Head of caudate nucleus (tissue), 42 donors: ENCODE data around the gene TEAD1.

Experiments used
- DNase-seq, 42 donors: peaks; one replicate each; pipeline versions ENCODE4 v3.0.0 to v3.0.0-alpha.2; 2020 to 2021; ENCODE audit warnings: mixed read lengths in 7 of 42
- intact Hi-C: fragments of 100-400 bp; cut with DNase I; formaldehyde crosslinking; loops from one replicate; pipeline ENCODE4 v1.15.0; 2022

TEAD1 gene

GRCh38 chr11:12792018-12792417 lies 117.8 kb downstream of the TEAD1 start:
- intact Hi-C loops, result no loop called here

GRCh38 chr11:12792590-12792989 lies 118.4 kb downstream of the TEAD1 start:
- DNase-seq, result no peak
- intact Hi-C loops, result no loop called here

More at GRCh38 chr11:12792018-12792417, 117.8 kb downstream of the TEAD1 start:
- no peak for DNase-seq

- intact Hi-C loops, result no loop called here
- no peak for DNase-seq
Observed at GRCh38 chr11:12793065-12793464, 118.8 kb downstream of the TEAD1 start.

DNA sequence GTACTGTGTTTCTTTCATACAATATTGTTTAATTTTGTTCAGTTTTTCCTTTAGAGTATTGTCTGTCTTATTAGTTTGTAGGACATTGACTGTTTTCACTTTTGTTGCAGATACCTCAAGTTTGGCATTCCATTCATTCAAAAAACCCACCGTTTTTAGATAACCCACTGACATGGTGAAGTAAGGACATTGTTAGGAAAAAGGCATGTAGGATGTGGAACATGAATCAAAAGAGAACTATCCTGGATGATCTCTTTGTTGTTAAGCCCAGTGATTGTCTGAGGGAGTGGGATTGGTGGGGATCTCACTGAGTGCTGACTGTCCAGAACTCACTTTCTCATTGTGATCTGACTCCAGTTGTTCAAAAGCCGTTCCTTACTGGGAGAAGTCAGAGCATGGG lies 119.3 kb downstream of the TEAD1 start:
- intact Hi-C loops, result no loop called here
- no peak for DNase-seq

GRCh38 chr11:12794576-12795230 lies 120.5 kb downstream of the TEAD1 start:
- intact Hi-C loops, result no loop called here
- DNase-seq, result no peak

DNA sequence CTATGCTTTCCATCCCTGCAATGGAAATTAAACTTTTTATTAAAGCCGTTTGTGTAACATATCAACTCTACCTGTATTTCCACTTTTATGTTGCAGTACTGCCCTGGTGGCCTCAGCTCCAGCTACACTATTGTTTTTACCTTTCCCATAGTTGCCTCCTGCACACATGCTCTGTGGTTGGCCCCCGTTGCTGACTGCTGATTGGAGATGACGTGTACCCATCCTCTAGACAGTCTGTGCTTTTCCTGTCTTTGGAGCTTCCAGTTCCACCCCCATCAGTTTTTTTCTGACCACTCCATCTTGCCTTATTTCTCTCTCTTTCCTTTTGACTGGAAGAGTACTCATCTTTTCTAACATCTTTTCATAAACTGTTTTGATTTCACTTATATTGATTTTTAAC lies 123.8 kb downstream of the TEAD1 start:
- intact Hi-C loops, result no loop called here
- DNase-seq, result no peak

- DNase-seq, result peak in 6 of 42 donors; percentile 22 to 57 (median 32)
- intact Hi-C loops, result no loop called here
Observed at GRCh38 chr11:12798609-12799011, 124.4 kb downstream of the TEAD1 start.

- no peak for DNase-seq
- intact Hi-C loops, result no loop called here
Observed at GRCh38 chr11:12799334-12799835, 125.2 kb downstream of the TEAD1 start.

- intact Hi-C loops, result no loop called here
- DNase-seq, result no peak
Observed at GRCh38 chr11:12800032-12800671, 125.9 kb downstream of the TEAD1 start.

DNA sequence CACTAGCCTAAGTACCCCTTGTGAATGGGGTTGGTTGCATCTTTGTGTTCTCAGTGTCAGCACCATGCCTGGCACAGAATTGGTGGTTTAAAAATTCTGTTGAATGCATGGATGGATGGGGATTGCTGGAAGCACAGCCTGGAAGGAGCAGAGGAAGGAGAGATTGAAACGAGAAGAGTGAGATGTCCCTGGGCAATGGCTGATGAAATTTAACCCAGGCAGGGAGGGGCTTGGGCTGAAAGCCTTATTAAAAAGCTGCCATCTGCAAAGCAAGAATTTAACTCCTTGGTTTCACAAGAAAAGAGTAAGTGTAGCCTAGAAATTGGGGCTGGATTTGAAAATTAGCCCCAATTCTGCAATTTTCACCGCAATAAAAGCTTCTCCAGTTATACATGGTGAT lies 126.7 kb downstream of the TEAD1 start:
- DNase-seq, result no peak
- intact Hi-C loops, result no loop called here

DNA sequence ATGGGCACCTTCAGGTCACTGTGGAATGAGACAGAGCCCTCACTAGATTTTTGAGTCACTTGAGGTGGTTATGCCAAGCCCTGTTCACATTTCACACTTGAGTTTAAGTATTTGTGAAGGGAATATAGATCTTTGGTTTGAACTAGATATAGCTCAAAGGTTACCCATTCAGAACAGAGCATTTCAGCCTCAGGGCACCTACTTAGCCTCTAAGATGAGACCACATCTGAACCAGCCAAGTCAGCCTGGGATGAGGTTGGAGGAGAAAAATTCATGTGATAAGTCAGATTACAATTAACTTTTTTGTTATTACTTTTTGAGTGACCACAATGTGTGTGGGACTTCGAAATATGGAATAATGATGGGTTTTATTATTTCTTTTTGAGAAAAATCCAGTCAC lies 127.8 kb downstream of the TEAD1 start:
- intact Hi-C loops, result no loop called here
- DNase-seq, result no peak

- intact Hi-C loops, result no loop called here
- no peak for DNase-seq
Observed at GRCh38 chr11:12802418-12803085, 128.3 kb downstream of the TEAD1 start.

DNA sequence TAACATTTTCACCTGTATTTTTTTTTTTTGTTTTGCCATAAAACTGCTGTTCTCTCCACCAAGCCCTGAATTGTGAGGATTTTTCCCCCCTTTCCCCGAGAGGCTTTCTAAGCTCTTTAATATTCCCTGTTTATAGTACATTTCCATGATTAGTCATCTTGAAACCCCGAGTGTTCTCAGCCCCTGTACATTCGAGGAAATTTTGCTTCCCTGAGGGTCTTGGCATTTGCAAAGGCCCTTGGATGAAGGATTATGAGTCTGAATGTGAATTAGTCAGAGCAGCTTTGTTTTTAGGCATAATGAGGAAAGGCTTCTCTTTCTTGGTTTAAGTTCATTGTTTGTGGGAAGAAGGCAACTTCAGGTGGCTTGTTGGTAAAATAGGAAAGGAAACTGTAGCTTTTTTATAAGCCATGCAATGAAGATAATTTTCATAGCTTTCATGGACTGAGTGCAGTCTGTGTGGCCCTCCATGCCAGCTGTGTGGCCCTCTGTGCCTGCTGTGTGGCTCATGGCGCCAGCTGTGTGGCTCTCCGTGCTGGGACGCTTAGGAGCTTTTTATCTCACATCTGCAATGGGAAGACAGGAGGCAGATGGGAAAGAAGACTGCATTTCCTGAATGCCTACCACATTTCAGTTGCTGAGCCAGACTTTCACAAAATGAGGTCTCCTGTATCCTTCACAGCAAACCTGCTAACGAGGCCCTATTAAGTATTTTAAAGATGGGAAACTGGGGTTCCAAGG lies 129.0 kb downstream of the TEAD1 start:
- DNase-seq, result no peak
- intact Hi-C loops, result no loop called here

GRCh38 chr11:12806113-12806512 lies 131.9 kb downstream of the TEAD1 start:
- intact Hi-C loops, result no loop called here
- DNase-seq, result no peak

GRCh38 chr11:12807621-12808020 lies 133.4 kb downstream of the TEAD1 start:
- DNase-seq, result no peak
- intact Hi-C loops, result no loop called here

DNA sequence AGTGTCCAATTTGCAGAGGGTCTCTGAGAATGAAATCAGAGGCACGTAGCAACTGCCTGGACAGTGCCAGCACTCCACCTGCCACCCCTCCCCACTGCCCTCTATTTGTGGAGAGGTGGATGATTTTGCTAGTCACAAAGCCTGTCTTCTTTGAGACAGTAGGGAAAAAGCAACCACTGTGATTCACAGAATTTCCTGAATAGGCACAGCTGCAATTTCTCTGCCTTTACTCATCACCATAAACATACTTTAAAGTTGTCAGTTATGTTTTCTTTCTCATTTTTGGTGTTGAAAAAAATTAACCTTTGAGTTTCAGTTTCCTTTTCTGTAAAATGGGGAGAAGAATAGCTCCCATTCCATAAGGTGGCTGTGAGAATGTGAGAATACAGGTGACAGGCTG lies 134.3 kb downstream of the TEAD1 start:
- intact Hi-C loops, result no loop called here
- DNase-seq, result no peak

DNA sequence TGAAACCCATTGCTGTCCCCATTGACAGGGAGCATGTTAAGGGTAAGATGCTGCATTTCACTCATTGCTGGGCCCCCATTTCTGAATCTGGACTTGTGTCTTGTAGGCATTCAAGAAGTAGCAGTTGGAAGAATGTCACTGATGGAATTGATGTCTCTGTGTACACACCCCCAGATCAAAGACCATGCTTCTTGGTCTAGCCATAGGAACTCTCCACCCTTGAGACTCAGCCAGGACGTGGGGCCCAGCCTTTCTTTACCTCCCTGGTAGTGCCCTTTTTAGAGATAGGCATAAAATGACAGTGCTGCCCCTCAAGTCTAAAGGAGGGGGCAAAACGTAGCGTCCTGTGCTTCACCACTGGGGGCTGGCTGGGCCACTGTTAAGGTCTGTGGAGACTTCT lies 135.1 kb downstream of the TEAD1 start:
- intact Hi-C loops, result no loop called here
- no peak for DNase-seq

GRCh38 chr11:12809864-12810567 lies 135.8 kb downstream of the TEAD1 start:
- intact Hi-C loops, result loop anchor here (10.0 kb wide), 1 partner anchor 125 kb away; no protein-coding TSS in a partner anchor
- no peak for DNase-seq

DNA sequence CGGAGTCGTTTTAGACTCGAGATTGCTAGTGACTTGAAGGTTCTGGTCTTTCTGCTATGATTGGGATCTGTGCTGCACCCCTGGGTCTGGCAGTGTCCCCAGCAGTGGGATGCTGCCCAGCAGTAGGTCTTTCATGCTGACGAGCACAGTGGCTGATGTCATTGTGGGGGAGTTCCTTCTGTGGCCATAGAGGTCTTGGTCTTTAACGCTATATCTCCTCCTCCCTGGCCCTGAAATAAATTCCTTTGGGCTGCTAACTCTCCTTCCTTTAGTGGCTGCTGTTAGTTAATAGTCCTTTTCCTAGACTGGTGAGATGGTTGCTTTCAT lies 136.3 kb downstream of the TEAD1 start:
- intact Hi-C loops, result loop anchor here (10.0 kb wide), 1 partner anchor 126 kb away; no protein-coding TSS in a partner anchor
- no peak for DNase-seq
